GM15510 (cell line): Measurements from ENCODE around the gene PCCA.

Experiments
- POLR2A ChIP-seq: IDR thresholded peaks from 3 replicates; pipeline ENCODE4 v1.6.1; 2011; ENCODE audit warnings: borderline replicate concordance; ENCODE audit not compliant: insufficient read length; ENCODE audit errors: extremely low read depth

The PCCA gene

DNA sequence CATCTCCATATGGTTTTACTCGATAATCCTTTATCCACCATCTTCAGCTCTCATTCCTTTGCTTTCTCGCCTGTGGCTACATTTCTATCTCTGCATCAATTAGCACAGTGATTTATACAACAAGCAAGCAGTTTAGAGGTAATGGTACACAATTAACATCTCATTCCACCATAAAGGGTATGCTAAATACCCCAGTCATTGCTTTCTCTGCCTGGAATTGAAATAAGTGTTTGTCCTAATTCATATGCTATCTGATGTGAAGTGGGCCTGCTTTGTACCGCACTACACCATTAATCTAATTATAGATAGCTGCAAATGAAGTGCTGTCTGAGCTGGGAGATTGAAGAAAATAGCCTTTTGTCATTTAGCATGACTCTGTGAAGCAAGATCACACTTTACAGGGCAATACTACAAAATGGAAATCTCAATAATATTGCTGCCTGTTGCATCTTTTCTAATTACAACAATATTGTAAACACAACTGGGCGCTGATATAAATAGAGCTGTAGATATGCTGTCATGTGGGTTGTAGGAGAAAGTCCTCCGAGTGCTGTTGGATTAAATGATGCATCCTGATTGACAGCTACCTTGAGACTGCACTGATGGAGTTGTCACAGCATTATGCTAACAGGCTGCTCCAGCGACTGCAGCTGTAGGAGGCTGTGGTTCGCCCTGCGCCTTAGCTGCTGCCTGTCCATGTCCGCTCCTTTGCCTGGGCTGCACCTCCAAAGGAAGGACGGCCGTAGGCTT is 421.5 kb downstream of the PCCA start:
- TF ChIP-seq POLR2A = no peak

DNA sequence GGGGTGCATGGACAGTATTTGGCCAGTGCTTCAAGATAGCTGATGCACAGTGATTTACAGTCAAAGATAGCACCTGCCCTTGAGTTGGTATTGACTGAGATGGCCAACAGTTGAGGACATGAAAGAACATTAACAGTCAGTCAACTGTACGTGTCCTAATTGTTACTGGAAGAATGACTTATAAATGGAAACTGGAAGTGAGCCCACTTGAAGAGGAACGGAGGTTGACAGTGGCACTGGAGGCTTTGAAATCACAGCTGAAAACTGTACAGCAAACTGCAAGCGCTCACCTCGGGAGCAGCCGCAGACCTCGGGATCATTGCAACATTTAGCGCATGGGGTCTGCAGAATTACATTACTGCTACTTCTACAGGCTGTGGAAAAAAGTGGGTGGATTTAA is 422.6 kb downstream of the PCCA start:
- no peak for TF ChIP-seq POLR2A

DNA sequence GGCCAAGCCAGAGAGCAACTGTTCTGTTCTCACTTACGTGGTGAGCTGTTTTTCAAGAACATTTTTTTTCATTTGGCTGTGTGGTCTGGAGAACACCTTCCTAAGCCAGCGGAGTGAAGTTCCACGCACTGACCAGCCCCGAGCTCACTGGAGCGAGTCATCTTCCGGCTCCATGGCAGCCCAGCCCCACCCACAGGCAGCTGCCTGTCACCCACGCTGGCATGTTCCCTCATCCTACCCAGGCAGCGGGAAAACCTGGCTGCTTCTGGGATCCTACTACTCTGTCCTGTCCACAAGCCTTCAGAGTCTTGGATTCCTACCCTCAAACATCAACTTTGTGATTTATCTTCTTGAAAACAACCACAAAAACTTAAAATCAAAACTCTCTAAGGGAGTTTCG is 423.5 kb downstream of the PCCA start:
- no peak for TF ChIP-seq POLR2A

DNA sequence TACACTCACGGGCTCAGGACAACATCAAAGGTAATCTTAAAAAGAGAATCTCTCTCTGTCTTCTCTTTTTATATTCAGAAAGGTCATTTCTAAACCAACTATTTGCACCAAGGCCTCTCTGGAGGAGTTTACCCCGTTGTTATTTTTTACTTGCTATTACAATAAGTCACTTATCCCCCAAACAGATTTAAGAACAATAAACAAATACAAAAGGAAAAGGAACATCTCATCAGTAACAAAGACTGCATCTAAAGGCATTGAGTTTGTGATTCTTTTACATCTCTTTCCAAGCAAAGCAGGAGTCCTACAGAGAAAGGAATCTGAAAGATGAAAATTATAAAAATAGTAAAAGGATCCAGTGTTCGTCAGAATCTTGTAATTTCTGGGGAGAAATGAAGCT is 424.3 kb downstream of the PCCA start:
- no peak for TF ChIP-seq POLR2A

- TF ChIP-seq POLR2A = no peak
These were observed 425.2 kb downstream of the PCCA start for GRCh38 chr13:100513987-100514670.

DNA sequence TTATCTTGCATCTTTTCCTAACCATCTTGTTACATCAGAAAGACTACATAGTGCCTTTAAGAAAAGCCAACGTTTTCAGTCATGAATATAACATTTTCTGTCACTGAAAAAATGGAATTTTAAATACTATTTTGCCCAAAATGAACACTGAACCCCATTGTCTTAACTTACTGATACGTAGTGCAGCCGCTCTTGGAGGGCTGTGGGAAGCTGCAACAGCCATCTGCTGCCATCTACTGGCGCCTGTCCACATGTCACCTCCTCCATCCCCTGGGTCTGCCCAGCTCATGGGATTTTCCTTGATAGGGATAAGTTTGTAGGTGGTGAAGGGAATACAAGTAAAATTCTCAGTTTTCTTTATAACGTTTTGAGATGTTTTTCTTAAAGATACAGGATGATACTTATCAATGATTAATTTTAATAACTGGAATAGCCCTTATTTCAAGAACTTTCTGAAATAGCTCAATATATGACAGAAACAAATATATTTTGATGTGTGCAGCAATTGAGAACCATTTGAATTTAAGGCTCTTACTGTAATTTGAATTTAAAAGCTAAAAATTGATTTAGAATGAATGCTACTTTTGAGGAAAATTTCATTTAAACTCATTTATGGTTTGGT is 426.0 kb downstream of the PCCA start:
- TF ChIP-seq POLR2A = no peak

GRCh38 chr13:100515410-100515800 is 426.5 kb downstream of the PCCA start:
- TF ChIP-seq POLR2A = no peak

GRCh38 chr13:100517135-100517534 is 428.2 kb downstream of the PCCA start:
- no peak for TF ChIP-seq POLR2A

GRCh38 chr13:100517728-100518127 is 428.8 kb downstream of the PCCA start:
- no peak for TF ChIP-seq POLR2A

- TF ChIP-seq POLR2A = no peak
These were observed 429.6 kb downstream of the PCCA start for GRCh38 chr13:100518394-100519062.

- no peak for TF ChIP-seq POLR2A
These were observed 430.7 kb downstream of the PCCA start for GRCh38 chr13:100519626-100520025.

DNA sequence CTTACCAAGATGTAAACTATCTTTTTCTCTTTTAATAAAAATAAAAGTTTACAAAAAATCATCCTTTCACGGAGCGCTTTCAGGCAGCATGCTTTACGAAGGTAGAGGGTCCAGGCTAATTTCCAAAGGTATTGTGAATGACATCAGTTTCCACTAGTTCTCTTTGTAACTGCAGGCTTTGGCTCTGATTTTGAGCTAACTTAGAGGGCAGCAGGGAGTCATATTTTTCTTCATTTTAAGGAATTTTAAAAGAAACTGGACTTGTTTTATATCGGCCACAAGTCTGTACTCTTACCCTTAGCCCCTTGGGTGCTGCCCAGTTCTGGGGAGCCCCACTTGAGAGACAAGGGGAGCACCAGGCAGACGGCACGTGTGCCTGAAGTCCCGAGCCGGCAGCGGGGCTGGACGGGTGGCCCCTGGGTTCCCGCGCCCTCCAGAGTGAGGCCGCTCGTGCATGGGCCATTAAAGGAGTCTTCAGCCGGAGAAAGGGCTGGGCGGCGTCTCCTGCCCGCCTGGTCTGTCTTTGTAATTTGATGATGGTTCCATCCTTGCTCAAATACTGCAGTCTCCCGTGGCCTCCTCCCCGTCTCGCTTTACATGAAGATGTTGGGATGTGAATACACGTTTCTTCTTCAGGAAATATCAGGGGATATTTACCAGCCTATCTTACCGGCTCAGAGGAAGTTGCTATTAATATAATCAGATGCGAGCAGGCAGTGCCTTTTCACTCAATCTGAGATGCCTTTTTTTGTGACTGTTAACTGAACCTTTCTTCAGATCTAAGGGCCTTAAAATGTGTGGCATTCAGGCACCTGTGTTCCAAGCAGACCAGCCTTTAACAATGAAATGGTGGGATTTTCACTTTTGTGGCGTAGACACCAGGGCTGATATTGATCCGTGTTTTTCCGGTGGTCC is 432.3 kb downstream of the PCCA start:
- no peak for TF ChIP-seq POLR2A

GRCh38 chr13:100521851-100522617 is 433.1 kb downstream of the PCCA start:
- TF ChIP-seq POLR2A = no peak
